ENCODE results near the gene FBXL17. TPM values are rescaled to one million over a fixed set of nuclear protein-coding genes. Genes with fewer than 3 reads are reported as not detected.

Gene FBXL17
- total RNA-seq, 1 donor from 2014 or later, result 14.0 TPM

- intact Hi-C loops (cut with micrococcal nuclease), result loop anchor here (5.0 to 10.0 kb wide), 3 partner anchors 33 to 463 kb away; partner anchors contain the start of genes EFNA5 and FBXL17
These were observed 462.5 kb downstream of the FBXL17 start for GRCh38 chr5:107919361-107919760.

GRCh38 chr5:107917983-107918382, 463.9 kb downstream of the FBXL17 start:
- intact Hi-C loops (cut with micrococcal nuclease), result loop anchor here (2.0 to 10.0 kb wide), 5 partner anchors 31 to 464 kb away; partner anchors contain the start of genes EFNA5 and FBXL17

GRCh38 chr5:107916731-107917725, 464.9 kb downstream of the FBXL17 start:
- intact Hi-C loops (cut with micrococcal nuclease), result loop anchor here (1.0 to 10.0 kb wide), 7 partner anchors 8 to 465 kb away; partner anchors contain the start of genes EFNA5 and FBXL17

- intact Hi-C loops (cut with micrococcal nuclease), result loop anchor here (5.0 to 10.0 kb wide), 3 partner anchors 37 to 467 kb away; partner anchors contain the start of genes EFNA5 and FBXL17
These were observed 466.6 kb downstream of the FBXL17 start for GRCh38 chr5:107915176-107915812.

DNA sequence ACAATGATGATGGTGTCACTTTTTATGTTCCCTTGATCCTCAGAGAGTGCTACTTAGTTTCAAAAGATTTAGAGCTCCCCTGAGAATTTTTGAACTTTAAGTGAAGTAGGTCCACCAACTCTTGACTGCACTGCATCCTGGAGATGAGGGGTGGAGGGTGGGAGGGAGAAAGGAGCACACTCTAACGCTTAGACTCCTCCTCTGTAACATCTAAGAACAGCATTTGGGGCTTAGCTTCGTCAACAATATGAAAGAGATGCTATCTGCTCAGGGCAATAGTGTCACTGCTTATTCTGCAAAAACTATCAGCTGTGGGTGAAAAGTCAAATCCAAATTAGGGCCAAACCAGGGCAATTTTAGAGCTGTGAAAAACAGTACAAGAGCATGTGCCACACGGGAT, 468.4 kb downstream of the FBXL17 start:
- intact Hi-C loops (cut with micrococcal nuclease), result loop anchor here (10.0 kb wide), 1 partner anchor 239 kb away; the partner anchor contains the start of gene EFNA5

DNA sequence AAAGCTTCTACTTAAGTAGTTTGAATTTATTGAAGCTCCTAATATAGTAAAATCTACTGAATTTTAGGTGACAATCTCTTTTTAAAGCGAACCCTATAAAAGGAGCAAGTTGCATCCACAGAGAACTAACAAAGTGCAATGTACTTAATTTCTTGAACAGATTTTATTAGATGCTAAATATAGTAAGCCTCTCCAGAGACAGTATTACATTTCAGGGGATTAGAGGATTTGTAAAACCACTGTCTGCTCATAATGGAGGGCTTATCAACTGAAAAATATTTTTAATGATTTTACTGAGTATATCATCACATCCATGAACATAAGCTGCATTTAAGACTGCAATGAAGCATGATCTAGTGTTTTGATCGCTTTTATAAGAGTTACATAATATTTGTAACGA, 481.2 kb downstream of the FBXL17 start:
- intact Hi-C loops (cut with micrococcal nuclease), result no loop called here

DNA sequence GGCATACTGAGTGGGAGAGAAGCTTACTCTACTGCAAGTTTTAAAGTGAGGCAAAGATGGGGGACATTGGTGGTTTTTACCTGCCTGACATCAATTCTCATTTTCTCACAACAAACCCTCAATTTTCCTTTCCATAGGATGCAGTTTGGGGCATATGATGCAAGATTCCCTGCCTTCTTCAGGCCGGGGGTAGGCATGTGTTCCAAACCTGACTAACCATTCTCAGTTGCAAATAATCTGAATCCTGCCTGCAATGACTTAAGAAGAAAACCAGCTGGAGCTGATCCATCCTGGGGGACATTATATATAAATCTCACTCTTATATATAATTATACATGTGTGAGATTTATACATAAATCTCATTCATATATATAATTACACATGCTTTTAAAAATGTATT, 487.5 kb downstream of the FBXL17 start:
- intact Hi-C loops (cut with micrococcal nuclease), result no loop called here

GRCh38 chr5:107893642-107894041, 488.3 kb downstream of the FBXL17 start:
- intact Hi-C loops (cut with micrococcal nuclease), result no loop called here

- intact Hi-C loops (cut with micrococcal nuclease), result no loop called here
These were observed 492.5 kb downstream of the FBXL17 start for GRCh38 chr5:107889387-107889786.

DNA sequence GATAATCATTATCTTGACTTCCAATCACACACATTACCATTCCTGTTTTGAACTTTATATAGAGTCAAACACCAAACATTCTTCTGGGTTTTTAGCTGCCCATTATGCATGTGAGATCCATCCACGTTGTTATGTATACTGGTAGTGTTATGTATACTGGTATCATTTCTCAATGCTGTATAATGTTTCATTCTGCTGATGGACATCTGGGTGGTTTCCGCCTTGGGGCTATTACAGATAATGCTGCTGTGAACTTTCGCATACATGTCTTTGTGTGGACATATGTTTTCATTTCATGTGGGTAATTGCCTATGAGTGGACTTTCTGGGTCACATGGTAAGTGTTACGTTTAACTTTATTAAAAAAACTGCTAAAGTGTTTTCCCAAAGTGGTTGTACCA, 493.4 kb downstream of the FBXL17 start:
- intact Hi-C loops (cut with micrococcal nuclease), result no loop called here

- intact Hi-C loops (cut with micrococcal nuclease), result loop anchor here (2.0 kb wide), 1 partner anchor 29 kb away; no protein-coding TSS in a partner anchor
These were observed 494.5 kb downstream of the FBXL17 start for GRCh38 chr5:107887166-107887943.

DNA sequence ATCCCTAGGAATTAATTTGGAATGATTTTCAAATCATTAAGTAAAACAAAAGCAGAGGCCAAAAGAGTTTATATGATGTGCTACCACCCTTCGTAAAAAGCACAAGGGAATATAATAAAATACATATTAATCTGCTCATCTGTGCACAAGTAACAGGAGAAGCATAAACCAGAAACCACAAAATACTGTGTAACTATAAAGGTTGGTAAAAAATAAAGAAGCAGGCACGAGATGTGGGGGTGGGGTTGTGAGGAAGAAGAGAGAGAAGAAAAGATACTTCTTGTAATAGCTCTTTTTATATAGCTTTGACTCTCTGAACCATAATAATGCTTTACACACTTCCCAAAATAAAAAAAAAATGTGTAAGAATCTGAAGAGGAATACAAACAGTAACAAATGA, 496.3 kb downstream of the FBXL17 start:
- intact Hi-C loops (cut with micrococcal nuclease), result no loop called here

DNA sequence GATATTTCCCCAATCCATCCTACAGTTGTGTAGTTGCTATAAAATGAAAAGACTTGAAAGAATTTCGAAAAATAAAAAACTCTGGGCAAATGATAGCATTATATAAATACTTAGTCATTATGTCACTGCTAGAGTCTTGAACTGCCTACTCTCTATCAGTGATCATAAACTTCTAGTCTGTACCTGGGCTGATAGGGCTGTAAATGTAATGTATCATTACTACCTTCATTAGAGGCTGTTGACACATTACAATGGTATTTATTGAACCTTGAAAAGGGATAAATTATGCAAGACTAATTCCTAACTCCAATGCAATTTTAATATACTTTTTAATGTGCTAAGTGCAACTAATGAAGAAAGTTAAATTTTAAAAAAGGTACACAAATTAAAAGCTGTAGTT, 497.0 kb downstream of the FBXL17 start:
- intact Hi-C loops (cut with micrococcal nuclease), result no loop called here

DNA sequence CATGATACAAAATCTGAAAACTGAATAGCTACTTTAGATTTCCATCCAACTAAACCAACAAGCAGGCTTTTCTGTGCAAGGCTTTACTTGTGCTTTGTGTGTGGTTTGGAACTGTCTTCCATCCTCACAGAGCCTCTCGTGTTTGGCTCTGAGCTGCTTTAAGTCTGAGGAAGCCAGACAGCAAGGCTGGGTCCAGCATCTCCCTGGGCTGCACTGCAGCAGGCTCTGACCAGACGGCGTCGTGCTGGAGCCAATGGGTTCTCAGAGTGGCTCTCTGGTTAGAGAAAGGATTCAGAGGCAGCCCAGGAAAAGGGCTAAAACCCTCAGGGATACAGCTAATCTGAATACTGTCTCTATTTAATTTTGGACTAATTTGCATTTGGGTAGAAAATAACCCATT, 503.2 kb downstream of the FBXL17 start:
- intact Hi-C loops (cut with micrococcal nuclease), result no loop called here

- intact Hi-C loops (cut with micrococcal nuclease), result no loop called here
These were observed 505.0 kb downstream of the FBXL17 start for GRCh38 chr5:107876906-107877305.

DNA sequence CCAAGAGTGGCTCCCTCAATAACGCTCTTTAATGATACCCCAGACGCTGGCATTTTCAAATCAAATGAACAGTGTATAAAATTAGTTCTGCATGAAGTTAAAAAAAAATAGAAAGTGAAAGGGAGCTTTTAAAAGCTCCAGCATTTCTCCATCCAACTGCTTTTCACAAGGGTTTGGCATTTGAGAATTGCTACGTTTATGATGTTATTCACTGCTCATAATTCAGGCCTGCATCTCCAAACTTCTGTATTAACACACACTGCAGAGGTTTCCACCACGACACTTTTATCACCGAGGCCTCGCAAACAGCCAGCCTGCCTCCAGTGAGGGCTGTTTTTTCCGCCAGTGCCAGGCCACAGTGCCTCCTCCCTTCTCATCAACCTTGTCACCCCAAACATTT, 505.6 kb downstream of the FBXL17 start:
- intact Hi-C loops (cut with micrococcal nuclease), result no loop called here

DNA sequence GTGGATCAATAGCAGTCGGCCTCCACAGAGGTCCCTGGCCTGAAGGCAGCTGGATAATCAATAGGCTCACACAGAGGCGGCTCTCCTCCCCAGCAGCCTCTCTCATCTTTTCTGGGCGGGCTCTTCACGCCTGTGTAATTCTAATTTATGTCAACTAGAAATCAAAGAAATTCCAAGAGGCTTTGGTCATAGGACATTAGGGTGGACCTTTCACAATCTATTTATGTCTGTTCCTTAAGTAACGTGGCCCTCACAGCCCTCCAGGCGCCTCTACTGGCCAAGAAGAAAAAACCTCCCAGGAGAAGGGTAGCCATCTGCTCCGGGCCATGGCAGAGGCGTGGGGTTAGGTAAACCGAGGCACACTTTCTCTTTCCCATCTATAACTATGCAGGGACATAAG, 506.1 kb downstream of the FBXL17 start:
- intact Hi-C loops (cut with micrococcal nuclease), result no loop called here

- intact Hi-C loops (cut with micrococcal nuclease), result no loop called here
These were observed 507.1 kb downstream of the FBXL17 start for GRCh38 chr5:107874795-107875194.

GRCh38 chr5:107873877-107874276, 508.0 kb downstream of the FBXL17 start:
- intact Hi-C loops (cut with micrococcal nuclease), result no loop called here

- intact Hi-C loops (cut with micrococcal nuclease), result no loop called here
These were observed 510.9 kb downstream of the FBXL17 start for GRCh38 chr5:107871023-107871422.

GRCh38 chr5:107869438-107870115, 512.3 kb downstream of the FBXL17 start:
- intact Hi-C loops (cut with micrococcal nuclease), result no loop called here
